Neural cell (in vitro differentiated cells): ENCODE results near the gene MTOR. TPM values are rescaled to one million over a fixed set of nuclear protein-coding genes. Genes with fewer than 3 reads are reported as not detected.

Source experiments
- H2AFZ ChIP-seq: fragments of 200-600, 300-800 bp; sonication (generic), shearing (Covaris generic); 2 replicates; pipeline ENCODE4 v1.6.0; 2014; ENCODE audit warnings: low read depth, mild to moderate bottlenecking, antibody characterized with exemption, low read length, moderate library complexity
- H3F3A ChIP-seq: fragments of 200-600 bp; shearing (Covaris generic); 2 replicates; pipeline ENCODE4 v1.6.1; 2016; ENCODE audit warnings: mild to moderate bottlenecking, moderate library complexity, mixed read lengths, antibody characterized with exemption, low read length; ENCODE audit not compliant: insufficient read depth, poor library complexity, severe bottlenecking
- H3K27ac ChIP-seq: fragments of 200-600, 300-800 bp; sonication (generic), shearing (Covaris generic); 2 replicates; pipeline ENCODE4 v1.5.1; 2014; ENCODE audit warnings: mild to moderate bottlenecking, low read length, moderate library complexity
- H3K27me3 ChIP-seq: fragments of 300-800, 200-600 bp; sonication (generic), shearing (Covaris generic); 2 replicates; pipeline ENCODE4 v1.6.0; 2014; ENCODE audit warnings: mild to moderate bottlenecking, low read depth, low read length, moderate library complexity; ENCODE audit not compliant: insufficient read depth
- H3K36me3 ChIP-seq: fragments of 300-800, 200-600 bp; sonication (generic), shearing (Covaris generic); 2 replicates; pipeline ENCODE4 v1.5.1; 2014; ENCODE audit warnings: mild to moderate bottlenecking, antibody characterized with exemption, low read length, moderate library complexity; ENCODE audit not compliant: insufficient read depth
- H3K4me2 ChIP-seq: fragments of 300-800, 200-600 bp; sonication (generic), shearing (Covaris generic); 2 replicates; pipeline ENCODE4 v1.6.0; 2014; ENCODE audit warnings: mild to moderate bottlenecking, low read length
- H3K4me3 ChIP-seq: fragments of 300-800, 200-600 bp; sonication (generic), shearing (Covaris generic); 2 replicates; pipeline ENCODE4 v1.5.1; 2014; ENCODE audit warnings: mild to moderate bottlenecking, low read length, moderate library complexity
- H3K79me2 ChIP-seq: fragments of 200-600 bp; shearing (Covaris generic); replicated peaks from 2 replicates; pipeline ENCODE4 v1.6.0; 2014; ENCODE audit warnings: mild to moderate bottlenecking, low read length, moderate library complexity; ENCODE audit not compliant: insufficient read depth
- H3K9ac ChIP-seq: fragments of 300-800, 200-600 bp; sonication (generic), shearing (Covaris generic); 2 replicates; pipeline ENCODE4 v1.6.1; 2016; ENCODE audit warnings: mild to moderate bottlenecking, low read length, mixed read lengths
- H3K9me2 ChIP-seq: fragments of 200-600 bp; shearing (Covaris generic); 2 replicates; pipeline ENCODE4 v1.6.1; 2016; ENCODE audit warnings: mild to moderate bottlenecking, low read length, mixed read lengths; ENCODE audit not compliant: insufficient read depth
- H3K9me3 ChIP-seq: fragments of 200-600, 300-800 bp; sonication (generic), shearing (Covaris generic); 2 replicates; pipeline ENCODE4 v1.6.1; 2016; ENCODE audit warnings: mild to moderate bottlenecking, mixed run types, low read length, moderate library complexity, mixed read lengths
- H4K20me1 ChIP-seq: fragments of 200-600 bp; shearing (Covaris generic); 2 replicates; pipeline ENCODE4 v1.6.1; 2016; ENCODE audit warnings: mild to moderate bottlenecking, mixed run types; ENCODE audit not compliant: insufficient read depth
- EP300 ChIP-seq: fragments of 450-650 bp; conservative IDR thresholded peaks from 2 replicates; pipeline ENCODE4 v1.6.1; 2014; ENCODE audit warnings: antibody characterized with exemption, mild to moderate bottlenecking, moderate library complexity; ENCODE audit not compliant: poor library complexity, severe bottlenecking
- EZH2 ChIP-seq: fragments of 200-600, 300-800 bp; shearing (Covaris generic), sonication (generic); IDR thresholded peaks from 2 replicates; pipeline ENCODE4 v1.6.1; 2014; ENCODE audit warnings: antibody characterized with exemption, low read length, borderline replicate concordance, mild to moderate bottlenecking; ENCODE audit not compliant: insufficient read depth, poor library complexity, severe bottlenecking
- MXI1 ChIP-seq: fragments of 450-650 bp; conservative IDR thresholded peaks from 2 replicates; pipeline ENCODE4 v1.6.1; 2014; ENCODE audit warnings: antibody characterized with exemption, mild to moderate bottlenecking; ENCODE audit not compliant: poor library complexity, severe bottlenecking
- POLR2AphosphoS5 ChIP-seq: IDR thresholded peaks from 2 replicates; pipeline ENCODE4 v1.6.1; 2012
- RAD21 ChIP-seq: fragments of 450-650 bp; conservative IDR thresholded peaks from 2 replicates; pipeline ENCODE4 v1.6.1; 2014; ENCODE audit warnings: antibody characterized with exemption, mild to moderate bottlenecking, moderate library complexity
- SMC3 ChIP-seq: fragments of 450-650 bp; conservative IDR thresholded peaks from 2 replicates; pipeline ENCODE4 v1.6.1; 2014; ENCODE audit warnings: antibody characterized with exemption, mild to moderate bottlenecking, moderate library complexity; ENCODE audit not compliant: poor library complexity
- polyA plus RNA-seq: library from polyadenylated mRNA; depleted of rRNA; stranded (reverse); fragments of >200 nt; gene quantifications from 2 replicates; pipeline ENCODE4 v1.2.3, GENCODE V29; 2014
- TF ChIP-seq, protein P1 (sequence below): fragments of 450-650 bp; IDR thresholded peaks from 2 replicates; pipeline ENCODE4 v1.5.1; 2014; ENCODE audit warnings: antibody characterized with exemption, mild to moderate bottlenecking, moderate library complexity; ENCODE audit not compliant: poor library complexity, severe bottlenecking
- TF ChIP-seq, protein P2 (sequence below): IDR thresholded peaks from 2 replicates; pipeline ENCODE4 v1.6.1; 2012; ENCODE audit warnings: borderline replicate concordance

Gene MTOR
- polyA plus RNA-seq, 1 donor from 2014 or later, result 41.2 TPM

DNA sequence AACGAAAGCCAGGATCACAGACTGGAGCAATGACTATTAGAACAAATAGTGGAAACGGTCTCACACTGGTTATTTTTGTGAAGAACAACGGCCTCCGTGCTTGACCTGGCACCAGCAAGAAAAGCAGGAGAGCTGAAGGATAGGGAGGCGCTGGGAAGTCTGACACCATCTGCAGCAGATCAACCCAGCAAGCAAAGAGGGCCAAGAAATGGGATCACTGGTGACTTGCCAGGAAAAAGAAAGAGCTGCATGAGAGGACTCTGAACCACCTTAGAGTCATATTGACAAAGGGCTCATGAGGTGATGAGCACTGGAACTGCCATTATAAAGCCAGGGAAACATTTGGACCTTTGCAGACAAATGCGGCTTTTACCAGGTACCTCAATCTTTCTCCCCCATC, 25.0 kb downstream of the MTOR start:
- H3K9me2 ChIP-seq, result no peaks in the 10 kb centered on the region
- H2AFZ ChIP-seq, result no peak overlapping the region
- H3F3A ChIP-seq, result no peaks in the 10 kb centered on the region
- TF ChIP-seq EZH2 (no peak), SMC3 (no peak), POLR2AphosphoS5 (no peak), MXI1 (no peak), RAD21 (no peak), EP300 (no peak)
- TF ChIP-seq, protein P1, sequence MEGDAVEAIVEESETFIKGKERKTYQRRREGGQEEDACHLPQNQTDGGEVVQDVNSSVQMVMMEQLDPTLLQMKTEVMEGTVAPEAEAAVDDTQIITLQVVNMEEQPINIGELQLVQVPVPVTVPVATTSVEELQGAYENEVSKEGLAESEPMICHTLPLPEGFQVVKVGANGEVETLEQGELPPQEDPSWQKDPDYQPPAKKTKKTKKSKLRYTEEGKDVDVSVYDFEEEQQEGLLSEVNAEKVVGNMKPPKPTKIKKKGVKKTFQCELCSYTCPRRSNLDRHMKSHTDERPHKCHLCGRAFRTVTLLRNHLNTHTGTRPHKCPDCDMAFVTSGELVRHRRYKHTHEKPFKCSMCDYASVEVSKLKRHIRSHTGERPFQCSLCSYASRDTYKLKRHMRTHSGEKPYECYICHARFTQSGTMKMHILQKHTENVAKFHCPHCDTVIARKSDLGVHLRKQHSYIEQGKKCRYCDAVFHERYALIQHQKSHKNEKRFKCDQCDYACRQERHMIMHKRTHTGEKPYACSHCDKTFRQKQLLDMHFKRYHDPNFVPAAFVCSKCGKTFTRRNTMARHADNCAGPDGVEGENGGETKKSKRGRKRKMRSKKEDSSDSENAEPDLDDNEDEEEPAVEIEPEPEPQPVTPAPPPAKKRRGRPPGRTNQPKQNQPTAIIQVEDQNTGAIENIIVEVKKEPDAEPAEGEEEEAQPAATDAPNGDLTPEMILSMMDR, result no peak
- TF ChIP-seq, protein P2, sequence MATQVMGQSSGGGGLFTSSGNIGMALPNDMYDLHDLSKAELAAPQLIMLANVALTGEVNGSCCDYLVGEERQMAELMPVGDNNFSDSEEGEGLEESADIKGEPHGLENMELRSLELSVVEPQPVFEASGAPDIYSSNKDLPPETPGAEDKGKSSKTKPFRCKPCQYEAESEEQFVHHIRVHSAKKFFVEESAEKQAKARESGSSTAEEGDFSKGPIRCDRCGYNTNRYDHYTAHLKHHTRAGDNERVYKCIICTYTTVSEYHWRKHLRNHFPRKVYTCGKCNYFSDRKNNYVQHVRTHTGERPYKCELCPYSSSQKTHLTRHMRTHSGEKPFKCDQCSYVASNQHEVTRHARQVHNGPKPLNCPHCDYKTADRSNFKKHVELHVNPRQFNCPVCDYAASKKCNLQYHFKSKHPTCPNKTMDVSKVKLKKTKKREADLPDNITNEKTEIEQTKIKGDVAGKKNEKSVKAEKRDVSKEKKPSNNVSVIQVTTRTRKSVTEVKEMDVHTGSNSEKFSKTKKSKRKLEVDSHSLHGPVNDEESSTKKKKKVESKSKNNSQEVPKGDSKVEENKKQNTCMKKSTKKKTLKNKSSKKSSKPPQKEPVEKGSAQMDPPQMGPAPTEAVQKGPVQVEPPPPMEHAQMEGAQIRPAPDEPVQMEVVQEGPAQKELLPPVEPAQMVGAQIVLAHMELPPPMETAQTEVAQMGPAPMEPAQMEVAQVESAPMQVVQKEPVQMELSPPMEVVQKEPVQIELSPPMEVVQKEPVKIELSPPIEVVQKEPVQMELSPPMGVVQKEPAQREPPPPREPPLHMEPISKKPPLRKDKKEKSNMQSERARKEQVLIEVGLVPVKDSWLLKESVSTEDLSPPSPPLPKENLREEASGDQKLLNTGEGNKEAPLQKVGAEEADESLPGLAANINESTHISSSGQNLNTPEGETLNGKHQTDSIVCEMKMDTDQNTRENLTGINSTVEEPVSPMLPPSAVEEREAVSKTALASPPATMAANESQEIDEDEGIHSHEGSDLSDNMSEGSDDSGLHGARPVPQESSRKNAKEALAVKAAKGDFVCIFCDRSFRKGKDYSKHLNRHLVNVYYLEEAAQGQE, result no peak
- H3K79me2 ChIP-seq, result no peaks in the 10 kb centered on the region
- H3K4me3 ChIP-seq, result no peak overlapping the region
- H3K4me2 ChIP-seq, result no peak overlapping the region
- H3K27me3 ChIP-seq, result no peaks in the 10 kb centered on the region
- no peak overlapping the region for H3K27ac ChIP-seq
- no peaks in the 10 kb centered on the region for H4K20me1 ChIP-seq
- no peaks in the 10 kb centered on the region for H3K9me3 ChIP-seq
- H3K36me3 ChIP-seq, result peaks cover 11% of the 10 kb centered on the region
- H3K9ac ChIP-seq, result no peak overlapping the region

DNA sequence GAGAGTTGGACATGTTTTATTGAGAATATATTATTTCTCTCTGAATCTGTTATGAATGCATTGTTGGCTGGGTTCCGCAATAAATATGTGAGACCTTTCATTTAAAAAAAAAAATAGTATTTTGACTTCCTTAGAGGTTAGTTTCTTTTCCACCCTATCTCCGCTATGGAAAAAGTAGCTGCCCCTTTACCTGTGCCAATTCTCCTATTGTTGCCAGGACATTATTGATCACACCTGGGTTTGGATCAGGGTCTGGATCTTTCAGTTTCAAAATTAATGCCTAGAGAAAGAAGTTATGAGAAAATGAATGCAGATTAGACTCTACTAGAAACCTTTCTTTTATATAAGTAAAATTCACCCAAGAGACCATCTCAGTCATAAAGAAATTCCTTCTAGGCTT, 29.1 kb downstream of the MTOR start:
- Histone ChIP-seq H3F3A (no peaks in the 10 kb centered on the region), H3K4me2 (no peak overlapping the region), H3K9me3 (no peaks in the 10 kb centered on the region), H3K9ac (no peak overlapping the region), H3K27me3 (no peaks in the 10 kb centered on the region), H3K36me3 (peaks cover 7% of the 10 kb centered on the region), H2AFZ (no peak overlapping the region), H3K9me2 (no peaks in the 10 kb centered on the region), H3K4me3 (no peak overlapping the region), H3K27ac (no peak overlapping the region), H3K79me2 (no peaks in the 10 kb centered on the region), H4K20me1 (no peaks in the 10 kb centered on the region)
- TF ChIP-seq RAD21, result no peak
- no peak for TF ChIP-seq SMC3
- TF ChIP-seq, protein P1, result no peak
- TF ChIP-seq, protein P2, result no peak
- TF ChIP-seq EZH2, result no peak
- TF ChIP-seq EP300, result no peak
